GM18951 (cell line): ENCODE measurements around the gene CHAF1A.

Experiments
- POLR2A ChIP-seq: IDR thresholded peaks from 4 replicates; pipeline ENCODE4 v1.6.1; 2011; ENCODE audit warnings: mild to moderate bottlenecking; ENCODE audit not compliant: insufficient read length, insufficient read depth; ENCODE audit errors: extremely low read depth
- in situ Hi-C: fragments of 300-500 bp; cut with MboI; formaldehyde crosslinking; loops from one replicate; pipeline ENCODE4 v1.12.0; 2022; ENCODE audit warnings: low sequenced_read_pairs, mixed read lengths, inconsistent platforms; ENCODE audit not compliant: unreplicated experiment

Gene CHAF1A

DNA sequence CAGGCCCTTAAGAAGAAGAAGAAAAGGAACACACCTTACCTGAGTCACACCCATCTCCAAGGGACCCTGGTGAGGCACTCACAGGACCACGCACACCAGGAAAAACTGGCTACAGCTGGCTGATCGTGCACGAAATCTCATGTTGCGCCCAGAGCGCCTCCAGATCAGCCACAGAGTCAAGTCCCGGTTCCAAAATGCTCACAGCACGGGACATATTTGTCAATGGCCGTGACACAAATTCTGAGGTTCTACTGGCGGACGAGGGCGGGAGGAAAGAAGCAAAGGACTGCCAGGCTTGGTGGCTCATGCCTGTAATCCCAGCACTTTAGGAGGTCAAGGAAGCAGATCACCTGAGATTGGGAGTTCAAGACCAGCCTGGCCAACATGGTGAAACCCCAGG lies 23.6 kb upstream of the CHAF1A start:
- TF ChIP-seq POLR2A, result no peak
- in situ Hi-C loops, result no loop called here

DNA sequence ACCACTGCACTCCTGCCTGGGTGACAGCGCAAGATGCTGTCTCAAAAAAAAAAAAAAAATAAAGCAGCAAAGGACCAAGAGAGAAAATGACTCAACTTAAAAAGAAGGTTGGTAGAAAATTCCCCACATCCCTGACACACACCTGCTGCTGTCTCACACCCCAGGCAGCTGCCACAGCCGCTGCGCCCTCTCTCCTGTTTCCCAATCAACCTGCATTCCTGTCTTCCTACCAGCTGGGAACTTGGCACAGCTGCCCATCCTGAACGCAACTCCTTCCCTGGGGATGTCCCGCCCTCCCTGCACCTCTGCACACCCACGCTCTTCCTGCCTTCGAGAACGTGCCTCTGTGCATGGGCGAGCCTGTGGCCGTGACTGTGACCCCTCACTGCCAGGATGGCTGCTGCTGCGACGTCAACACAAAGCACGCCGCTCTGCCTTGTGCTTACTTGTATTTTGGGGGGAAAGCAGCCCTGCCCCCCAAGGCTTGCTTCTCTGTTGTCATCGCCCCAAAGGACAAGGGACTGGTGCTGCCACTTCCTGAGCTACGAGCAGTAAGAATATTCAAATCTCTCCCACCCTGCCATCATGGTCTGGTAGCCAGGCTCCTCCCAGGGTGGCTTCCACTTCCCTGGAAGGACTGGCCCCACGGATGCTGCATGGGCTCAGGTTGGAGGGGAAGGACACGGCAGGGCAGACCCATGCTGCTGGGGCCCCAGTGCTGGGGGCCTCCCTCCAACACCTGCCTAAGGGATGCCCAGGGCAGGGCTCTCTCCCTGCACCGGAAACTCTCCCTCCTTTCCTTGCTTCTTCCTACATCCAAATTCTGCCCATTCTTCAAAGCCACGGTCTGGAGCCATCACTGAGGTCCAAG lies 22.8 kb upstream of the CHAF1A start:
- peak; percentile 43 for TF ChIP-seq POLR2A
- in situ Hi-C loops, result no loop called here

GRCh38 chr19:4380254-4380727 lies 22.1 kb upstream of the CHAF1A start:
- in situ Hi-C loops, result no loop called here
- TF ChIP-seq POLR2A, result no peak

GRCh38 chr19:4385291-4386040 lies 17.0 kb upstream of the CHAF1A start:
- no peak for TF ChIP-seq POLR2A
- in situ Hi-C loops, result no loop called here

GRCh38 chr19:4386041-4386782 lies 16.2 kb upstream of the CHAF1A start:
- in situ Hi-C loops, result no loop called here
- TF ChIP-seq POLR2A, result no peak

DNA sequence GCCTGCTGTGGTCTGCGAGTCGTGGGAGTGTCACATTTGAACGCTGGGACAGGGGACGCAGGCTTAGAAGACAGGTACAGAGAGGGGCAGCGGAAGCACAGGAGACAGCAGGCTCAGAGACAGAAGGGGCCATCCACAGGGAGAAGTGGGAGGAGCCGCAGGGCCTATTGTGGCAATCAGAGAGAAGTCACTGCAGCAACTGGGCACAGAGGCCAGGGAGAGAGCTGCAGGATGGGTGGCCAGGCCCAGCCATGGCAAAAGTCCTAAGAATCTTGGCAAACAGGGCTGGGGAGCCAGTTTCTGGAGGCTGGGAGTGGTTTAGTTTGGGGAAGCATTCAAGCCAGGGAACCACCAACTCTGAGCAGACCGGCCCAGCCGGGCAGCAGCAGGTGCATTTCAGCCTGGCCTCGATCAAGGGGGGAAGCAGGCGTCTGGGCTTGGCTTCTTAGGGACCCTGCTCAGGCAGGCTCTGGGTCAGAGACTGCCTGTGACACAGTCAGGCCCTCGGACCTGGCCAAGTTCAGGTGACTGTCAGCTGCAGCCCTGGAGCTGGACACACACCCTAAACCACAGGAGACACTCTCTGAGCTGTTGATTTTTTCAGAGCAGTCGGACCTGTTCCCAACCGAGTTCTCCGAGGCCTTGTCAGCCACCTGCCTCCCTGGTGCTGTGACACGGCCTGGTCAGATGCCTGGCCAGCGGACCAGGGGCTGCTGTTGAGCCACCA lies 13.9 kb upstream of the CHAF1A start:
- TF ChIP-seq POLR2A, result no peak
- in situ Hi-C loops, result no loop called here

DNA sequence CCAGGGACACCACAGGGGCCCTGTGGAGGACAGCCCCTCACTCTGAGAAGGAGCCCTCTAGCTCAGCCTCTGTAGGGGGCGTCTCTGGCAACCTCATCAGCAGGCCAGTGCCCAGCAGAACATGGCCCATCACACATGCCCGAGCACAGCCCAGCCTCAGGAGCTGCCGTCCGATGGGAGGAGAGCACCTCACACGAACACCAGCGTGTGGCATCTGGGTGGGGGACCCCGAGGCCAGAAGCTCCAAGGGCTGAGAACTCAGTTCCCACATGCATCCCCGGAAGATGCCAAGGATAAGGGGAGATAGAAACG lies 13.4 kb upstream of the CHAF1A start:
- in situ Hi-C loops, result no loop called here

DNA sequence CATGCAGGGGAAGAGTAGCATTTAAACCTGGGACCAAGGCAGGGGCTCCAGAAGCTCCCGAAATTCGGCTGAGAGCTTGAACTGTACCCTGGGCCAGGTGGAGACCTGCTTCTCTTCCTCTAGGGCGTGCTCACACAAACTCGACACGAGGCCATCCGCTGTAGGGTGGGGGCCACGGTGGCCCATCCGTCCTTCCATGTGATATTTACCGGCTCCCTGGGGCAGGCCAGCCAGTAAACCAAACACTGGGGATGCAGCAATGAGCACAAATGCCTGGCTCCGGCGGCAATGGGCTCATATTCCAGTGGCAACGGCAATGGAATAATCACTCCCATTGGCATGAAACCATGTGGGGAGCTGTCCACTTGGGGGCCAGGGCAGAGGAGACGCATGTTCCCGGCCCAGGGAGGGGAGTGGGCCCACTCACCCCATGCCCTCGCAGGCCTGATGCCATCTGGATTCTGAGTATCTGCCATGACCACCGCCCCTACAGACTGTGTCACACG lies 12.9 kb upstream of the CHAF1A start:
- in situ Hi-C loops, result no loop called here
- no peak for TF ChIP-seq POLR2A

More for the DNA sequence above, 13.4 kb upstream of the CHAF1A start:
- no peak for TF ChIP-seq POLR2A

DNA sequence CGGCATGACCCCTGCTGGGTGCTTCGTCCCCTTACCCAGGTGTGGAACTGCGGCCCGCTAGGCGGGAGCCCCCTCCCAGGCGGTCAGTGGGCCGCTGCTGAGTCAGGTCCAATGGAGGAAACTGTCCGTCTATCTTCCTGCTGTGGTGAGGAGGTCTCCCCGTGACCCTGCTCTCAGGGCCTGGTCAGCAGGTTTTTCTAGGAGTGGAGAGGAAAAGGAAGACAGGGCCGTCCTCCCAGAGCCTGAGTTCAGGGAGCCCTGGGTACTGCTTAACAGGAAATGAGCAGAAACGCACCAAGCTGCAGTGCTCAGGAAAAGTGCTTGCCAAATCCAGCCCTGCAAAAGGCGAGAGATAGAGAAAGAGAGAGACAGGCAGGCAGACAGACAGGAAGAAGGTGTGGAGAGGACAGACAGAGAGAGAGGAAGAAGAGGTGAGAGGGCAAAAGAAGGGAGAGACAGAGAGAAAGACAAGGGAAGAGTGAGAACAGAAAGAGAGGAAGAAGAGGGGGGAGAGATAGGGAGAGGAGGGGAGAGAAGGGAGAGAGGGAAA lies 12.3 kb upstream of the CHAF1A start:
- TF ChIP-seq POLR2A, result no peak
- in situ Hi-C loops, result no loop called here

- in situ Hi-C loops, result no loop called here
- no peak for TF ChIP-seq POLR2A
Measured at GRCh38 chr19:4390567-4391305, 11.7 kb upstream of the CHAF1A start.

DNA sequence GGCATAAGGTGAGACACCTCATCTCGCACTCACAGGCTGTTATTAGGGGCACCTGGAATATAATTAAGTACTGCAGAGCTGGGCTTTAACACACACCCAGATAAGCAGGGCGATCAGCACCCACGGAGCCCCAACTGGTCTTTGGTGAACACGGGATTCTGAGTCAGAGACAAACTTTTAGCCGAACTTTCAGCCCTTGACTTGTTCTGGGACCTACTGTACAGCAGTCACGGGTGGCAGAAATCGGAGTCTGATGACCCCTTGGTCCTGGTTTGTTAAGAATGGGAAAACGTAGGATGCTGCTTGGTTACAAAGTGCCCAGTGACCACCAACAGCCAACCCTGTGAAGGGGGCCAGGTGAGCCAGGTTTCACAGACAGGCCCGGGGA lies 11.1 kb upstream of the CHAF1A start:
- in situ Hi-C loops, result no loop called here

More for the DNA sequence above, 11.1 kb upstream of the CHAF1A start:
- TF ChIP-seq POLR2A, result no peak
